Brain microvascular endothelial cell (primary cell): ENCODE data around the gene BRF1.

Source experiments
- DNase-seq: peaks from one replicate; pipeline ENCODE4 v3.0.0-alpha.2; 2020
- H3K27ac ChIP-seq: fragments of 250-450 bp; sonication (Bioruptor Pico); 2 replicates; pipeline ENCODE4 v1.5.1; 2020; ENCODE audit warnings: mild to moderate bottlenecking, moderate library complexity
- H3K27me3 ChIP-seq: fragments of 250-450 bp; sonication (Bioruptor Pico); replicated peaks from 2 replicates; pipeline ENCODE4 v1.5.1; 2020; ENCODE audit warnings: mild to moderate bottlenecking
- H3K36me3 ChIP-seq: fragments of 250-450 bp; sonication (Bioruptor Pico); replicated peaks from 2 replicates; pipeline ENCODE4 v1.5.1; 2020; ENCODE audit warnings: mild to moderate bottlenecking
- H3K4me3 ChIP-seq: 2 replicates; pipeline ENCODE4 v1.5.1; 2011; ENCODE audit warnings: low read depth, mild to moderate bottlenecking, control low read depth, low read length, moderate library complexity
- in situ Hi-C: cut with HindIII; loops from 2 replicates; pipeline ENCODE4 v1.10.0; 2017; ENCODE audit warnings: low sequenced_read_pairs, low pct_ligation_motif_present
- TF ChIP-seq, protein P1 (sequence below): IDR thresholded peaks from 2 replicates; pipeline ENCODE4 v1.5.1; 2011; ENCODE audit warnings: low read depth, mild to moderate bottlenecking, moderate library complexity, low read length, control low read depth, inconsistent platforms; ENCODE audit errors: missing control alignments

Gene BRF1

DNA sequence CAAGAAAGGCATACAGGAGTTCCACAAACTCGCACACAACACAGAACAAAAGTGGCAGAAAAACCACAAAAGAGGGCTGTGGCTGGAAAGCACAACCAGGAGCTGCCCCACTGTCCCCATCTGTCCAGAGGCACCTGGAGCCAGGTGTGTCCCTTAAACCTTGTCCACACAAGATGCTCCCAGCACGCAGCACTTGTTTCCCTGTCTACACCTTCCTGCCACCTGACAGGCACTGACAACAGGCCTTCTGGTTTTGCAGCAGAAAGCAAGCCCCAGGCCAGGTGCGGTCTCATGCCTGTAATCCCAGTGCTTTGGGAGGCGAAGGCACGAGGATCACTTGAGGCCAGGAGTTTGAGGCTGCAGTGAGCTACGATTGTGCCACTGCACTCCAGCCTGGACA lies 48.9 kb downstream of the BRF1 start:
- no peak for DNase-seq
- Histone ChIP-seq H3K27ac (no peak overlapping the region), H3K4me3 (no peak overlapping the region), H3K27me3 (no peaks in the 10 kb centered on the region), H3K36me3 (peaks cover 21% of the 10 kb centered on the region)
- TF ChIP-seq, protein P1, sequence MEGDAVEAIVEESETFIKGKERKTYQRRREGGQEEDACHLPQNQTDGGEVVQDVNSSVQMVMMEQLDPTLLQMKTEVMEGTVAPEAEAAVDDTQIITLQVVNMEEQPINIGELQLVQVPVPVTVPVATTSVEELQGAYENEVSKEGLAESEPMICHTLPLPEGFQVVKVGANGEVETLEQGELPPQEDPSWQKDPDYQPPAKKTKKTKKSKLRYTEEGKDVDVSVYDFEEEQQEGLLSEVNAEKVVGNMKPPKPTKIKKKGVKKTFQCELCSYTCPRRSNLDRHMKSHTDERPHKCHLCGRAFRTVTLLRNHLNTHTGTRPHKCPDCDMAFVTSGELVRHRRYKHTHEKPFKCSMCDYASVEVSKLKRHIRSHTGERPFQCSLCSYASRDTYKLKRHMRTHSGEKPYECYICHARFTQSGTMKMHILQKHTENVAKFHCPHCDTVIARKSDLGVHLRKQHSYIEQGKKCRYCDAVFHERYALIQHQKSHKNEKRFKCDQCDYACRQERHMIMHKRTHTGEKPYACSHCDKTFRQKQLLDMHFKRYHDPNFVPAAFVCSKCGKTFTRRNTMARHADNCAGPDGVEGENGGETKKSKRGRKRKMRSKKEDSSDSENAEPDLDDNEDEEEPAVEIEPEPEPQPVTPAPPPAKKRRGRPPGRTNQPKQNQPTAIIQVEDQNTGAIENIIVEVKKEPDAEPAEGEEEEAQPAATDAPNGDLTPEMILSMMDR, result no peak
- in situ Hi-C loops, result no loop called here

- Histone ChIP-seq H3K36me3 (peaks cover 21% of the 10 kb centered on the region), H3K27me3 (no peaks in the 10 kb centered on the region), H3K4me3 (no peak overlapping the region), H3K27ac (no peak overlapping the region)
- in situ Hi-C loops, result no loop called here
- DNase-seq, result no peak
- TF ChIP-seq, protein P1, result no peak
These were observed 49.8 kb downstream of the BRF1 start for GRCh38 chr14:105250986-105251385.

GRCh38 chr14:105250008-105250366 lies 50.8 kb downstream of the BRF1 start:
- DNase-seq, result no peak
- Histone ChIP-seq H3K27me3 (no peaks in the 10 kb centered on the region), H3K27ac (no peak overlapping the region), H3K36me3 (peaks cover 21% of the 10 kb centered on the region), H3K4me3 (no peak overlapping the region)
- TF ChIP-seq, protein P1, result no peak
- in situ Hi-C loops, result no loop called here

- in situ Hi-C loops, result no loop called here
- H3K27ac ChIP-seq, result peak overlapping the region; percentile 42
- peaks cover 21% of the 10 kb centered on the region for H3K36me3 ChIP-seq
- DNase-seq, result peak; percentile 19
- peak overlapping the region; percentile 57 for H3K4me3 ChIP-seq
- H3K27me3 ChIP-seq, result no peaks in the 10 kb centered on the region
- TF ChIP-seq, protein P1, result no peak
These were observed 51.4 kb downstream of the BRF1 start for GRCh38 chr14:105249182-105250007.

- Histone ChIP-seq H3K27ac (peak within 1 kb of the TSS; percentile 73), H3K36me3 (peaks cover 21% of the 10 kb centered on the region), H3K27me3 (no peaks in the 10 kb centered on the region), H3K4me3 (peak within 1 kb of the TSS; percentile 67)
- peak; percentile 64 for DNase-seq
- in situ Hi-C loops, result no loop called here
- TF ChIP-seq, protein P1, result no peak
These were observed 52.2 kb downstream of the BRF1 start, which contains the start of gene BTBD6 for GRCh38 chr14:105248368-105249181. Gene BTBD6 (plus strand): TSS chr14:105248533. CDS start chr14:105248712, 179 bp downstream.
